NB4 (cell line): ENCODE data around the gene HBE1.
"Not testable (repeated sequence)": the region's sequence is repeated elsewhere in the genome, so short reads cannot be mapped to it uniquely, and the experiment has no call there.

Experiments used
- DNase-seq: peaks from one replicate; pipeline ENCODE4 v3.0.0; 2010; ENCODE audit warnings: low read depth
- H3K4me3 ChIP-seq: one replicate; pipeline ENCODE4 v1.5.1; 2011; ENCODE audit warnings: mild to moderate bottlenecking, low read depth, low read length, moderate library complexity
- CTCF ChIP-seq: IDR thresholded peaks from one replicate; pipeline ENCODE4 v1.5.1; 2012; ENCODE audit warnings: low read depth, low read length
- MAX ChIP-seq: IDR thresholded peaks from 2 replicates; pipeline ENCODE4 v1.6.1; 2011; ENCODE audit warnings: low read depth, low read length
- MYC ChIP-seq: IDR thresholded peaks from 2 replicates; pipeline ENCODE4 v1.6.1; 2011; ENCODE audit warnings: low read depth, low read length
- POLR2A ChIP-seq: IDR thresholded peaks from 2 replicates; pipeline ENCODE4 v1.6.1; 2011; ENCODE audit warnings: mild to moderate bottlenecking; ENCODE audit not compliant: insufficient read length; ENCODE audit errors: extremely low read depth

Gene HBE1

GRCh38 chr11:5303626-5304025, 33.9 kb upstream of the HBE1 start:
- H3K4me3 ChIP-seq: no peak overlapping the region
- no peak for TF ChIP-seq MAX
- no peak for TF ChIP-seq CTCF
- no peak for TF ChIP-seq MYC
- no peak for TF ChIP-seq POLR2A
- no peak for DNase-seq

GRCh38 chr11:5301846-5302245, 32.1 kb upstream of the HBE1 start, which contains the start of gene OR51B4:
Gene OR51B4 (minus strand): TSS chr11:5301946. CDS start chr11:5301946, 0 bp downstream.
- TF ChIP-seq MAX: no peak
- no peak for TF ChIP-seq POLR2A
- TF ChIP-seq CTCF: no peak
- TF ChIP-seq MYC: no peak
- DNase-seq: no peak

GRCh38 chr11:5300251-5300650, 30.5 kb upstream of the HBE1 start:
- no peak overlapping the region for H3K4me3 ChIP-seq
- DNase-seq: no peak
- no peak for TF ChIP-seq MYC
- no peak for TF ChIP-seq MAX
- no peak for TF ChIP-seq CTCF
- TF ChIP-seq POLR2A: no peak

More at GRCh38 chr11:5301846-5302245, 32.1 kb upstream of the HBE1 start, which contains the start of gene OR51B4:
- no peak within 1 kb of the TSS for H3K4me3 ChIP-seq

GRCh38 chr11:5298451-5298850, 28.7 kb upstream of the HBE1 start:
- no peak for DNase-seq
- TF ChIP-seq POLR2A: no peak
- no peak for TF ChIP-seq MYC
- TF ChIP-seq CTCF: no peak
- no peak for TF ChIP-seq MAX
- no peak overlapping the region for H3K4me3 ChIP-seq

- no peak for DNase-seq
- TF ChIP-seq MAX (no peak), MYC (no peak), POLR2A (no peak), CTCF (no peak)
- no peak overlapping the region for H3K4me3 ChIP-seq
Measured at GRCh38 chr11:5297721-5298323, 28.1 kb upstream of the HBE1 start.

GRCh38 chr11:5294342-5294995, 24.7 kb upstream of the HBE1 start:
- not testable (repeated sequence) for DNase-seq, H3K4me3 ChIP-seq
